Activated CD4-positive, alpha-beta T cell treated with anti-CD3 and anti-CD28 coated beads, Interleukin-2, amount 50 U/mL, for 24 hours (primary cell): ENCODE measurements around the gene FNDC3B.

Experiments
- DNase-seq, 2 donors: peaks; one replicate each; pipeline ENCODE4 v3.0.0-alpha.2; 2020; ENCODE audit warnings: low read depth in 1 of 2, low spot score in 1 of 2

The FNDC3B gene

GRCh38 chr3:172324611-172325203 is 285.3 kb downstream of the FNDC3B start:
- no peak for DNase-seq

- DNase-seq, result no peak
These were observed 286.1 kb downstream of the FNDC3B start for GRCh38 chr3:172325461-172325860.

GRCh38 chr3:172326993-172327392 is 287.6 kb downstream of the FNDC3B start:
- no peak for DNase-seq

DNA sequence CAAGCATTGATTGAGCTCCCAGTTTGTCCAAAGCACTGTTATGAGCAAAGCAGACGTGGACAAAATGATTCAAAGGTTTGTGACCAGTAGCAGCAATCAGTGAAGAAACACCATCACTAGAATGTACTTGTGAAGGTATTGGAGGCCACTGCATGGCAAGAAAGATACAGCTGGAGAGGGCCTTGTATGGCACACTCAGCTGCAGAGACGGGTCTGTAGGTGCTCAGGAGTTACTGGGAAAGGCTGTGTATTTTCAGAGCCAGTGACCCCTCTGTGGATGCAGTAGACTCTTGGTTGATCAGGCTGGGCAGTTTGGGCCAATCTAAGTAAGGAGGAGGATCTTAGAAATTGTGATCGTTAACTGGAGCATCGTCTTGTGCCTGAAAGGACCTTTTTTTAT is 288.9 kb downstream of the FNDC3B start:
- no peak for DNase-seq

DNA sequence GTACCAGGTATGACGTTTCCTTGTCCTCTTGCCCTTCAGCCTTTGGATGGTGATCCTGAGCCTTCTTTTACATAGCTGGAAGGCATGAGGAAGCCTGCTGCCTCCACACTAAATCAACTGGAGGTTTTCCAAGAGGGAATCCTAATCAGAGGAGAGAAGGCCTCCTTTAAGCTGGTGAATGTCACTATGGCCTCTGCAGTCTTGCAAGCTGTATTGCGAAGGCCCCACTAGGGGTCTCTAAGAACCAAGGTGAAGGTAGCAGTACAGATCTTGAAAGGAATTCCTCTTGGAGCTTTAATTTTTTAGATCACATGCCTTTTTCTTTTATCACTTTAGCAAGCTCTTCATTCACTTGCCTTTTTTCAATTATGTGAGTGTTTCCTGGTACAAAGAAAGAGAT is 289.7 kb downstream of the FNDC3B start:
- DNase-seq, result no peak

- DNase-seq, result no peak
These were observed 291.0 kb downstream of the FNDC3B start for GRCh38 chr3:172330413-172330812.

DNA sequence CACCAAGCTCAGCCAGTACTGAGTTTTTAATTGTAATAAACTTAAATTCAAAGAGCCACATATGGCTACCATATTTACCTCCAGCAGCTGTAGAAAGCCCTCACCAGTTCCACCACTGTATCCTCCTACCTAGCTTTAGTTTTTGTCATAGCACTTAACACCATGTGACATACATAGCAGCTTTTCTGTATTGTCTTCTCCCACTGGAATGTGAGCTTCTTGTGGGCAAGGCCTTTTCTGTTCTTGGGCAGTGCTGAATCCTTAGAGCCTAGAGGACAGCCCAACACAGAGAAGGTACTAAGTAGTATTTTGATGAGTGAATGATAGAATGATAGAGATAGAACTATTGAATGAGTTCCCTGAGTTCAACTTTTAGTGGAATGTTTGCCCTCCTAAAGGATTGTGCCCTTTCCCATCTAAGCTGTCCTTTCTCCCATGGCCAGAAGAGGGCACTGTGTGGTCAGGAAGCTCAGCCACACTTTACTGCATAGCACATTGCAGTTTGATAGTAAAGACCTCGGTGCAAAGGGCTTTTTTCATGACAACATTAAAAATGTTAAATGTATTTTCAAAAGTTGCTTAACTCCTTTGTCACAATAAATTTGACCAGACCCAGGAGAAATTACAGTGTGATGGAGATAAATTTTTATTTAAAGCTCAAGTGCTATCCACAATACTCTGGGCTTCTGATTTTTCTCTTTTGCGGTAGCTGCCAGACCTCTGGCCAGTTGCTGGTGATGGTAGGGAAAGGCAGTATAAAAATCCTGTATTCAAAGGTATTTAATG is 293.1 kb downstream of the FNDC3B start:
- peak; percentile 14 to 32 for DNase-seq

GRCh38 chr3:172333042-172333377 is 293.6 kb downstream of the FNDC3B start:
- no peak for DNase-seq

DNA sequence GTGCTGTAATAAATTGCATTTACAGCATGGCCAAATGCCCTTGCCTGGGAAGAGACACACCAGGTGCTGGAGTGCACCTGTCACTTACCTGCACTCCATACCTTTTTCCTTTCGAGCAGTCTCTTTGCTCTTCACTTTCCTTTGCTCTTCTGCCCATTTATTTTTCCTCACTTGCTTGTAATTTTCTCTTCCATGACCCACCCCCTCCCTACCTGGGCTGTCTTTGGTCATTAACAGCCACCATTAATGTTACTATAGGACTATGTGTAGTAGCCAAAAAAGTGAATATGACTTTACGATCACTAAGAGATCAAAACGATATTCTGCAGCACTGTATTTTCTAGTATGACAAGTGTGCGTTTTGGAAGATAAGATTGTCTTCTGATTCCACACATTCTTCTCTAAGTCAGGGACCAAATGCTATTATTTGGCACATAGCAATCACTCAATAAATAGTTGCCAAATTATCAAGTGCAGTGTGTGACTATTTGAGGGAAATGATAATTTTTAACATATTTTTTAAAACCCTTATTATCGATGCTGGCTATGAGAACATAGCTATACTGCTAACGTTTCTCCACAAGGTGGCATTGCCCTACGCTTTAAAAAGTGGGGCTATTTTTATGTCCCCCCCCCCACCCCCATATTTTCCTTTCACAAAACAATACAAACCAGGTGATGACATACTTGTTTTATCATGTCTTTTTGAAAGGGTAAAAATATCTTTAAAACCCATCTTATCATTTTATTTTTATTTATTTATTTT is 294.5 kb downstream of the FNDC3B start:
- DNase-seq, result no peak

DNA sequence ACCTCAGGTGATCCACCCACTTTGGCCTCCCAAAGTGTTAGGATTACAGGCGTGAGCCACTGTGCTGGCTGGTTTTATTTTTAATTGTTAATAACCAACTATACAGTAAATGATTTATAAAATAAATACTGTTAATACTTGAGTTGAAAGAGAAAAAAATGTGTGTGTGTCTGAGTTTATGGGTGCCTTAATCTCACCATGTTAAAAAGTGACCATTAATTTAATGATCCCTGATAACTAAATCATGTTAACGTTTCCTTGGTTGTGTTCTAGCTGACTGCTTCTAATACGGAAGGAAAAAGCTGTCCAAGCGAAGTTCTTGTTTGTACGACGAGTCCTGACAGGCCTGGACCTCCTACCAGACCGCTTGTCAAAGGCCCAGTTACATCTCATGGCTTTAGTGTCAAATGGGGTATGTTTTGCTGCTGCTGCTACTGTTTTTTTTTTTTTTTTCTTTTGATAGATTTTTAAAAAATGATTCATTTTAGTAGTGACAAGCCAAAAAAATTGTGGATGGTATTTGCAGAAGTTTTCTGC is 295.4 kb downstream of the FNDC3B start:
- DNase-seq, result no peak

DNA sequence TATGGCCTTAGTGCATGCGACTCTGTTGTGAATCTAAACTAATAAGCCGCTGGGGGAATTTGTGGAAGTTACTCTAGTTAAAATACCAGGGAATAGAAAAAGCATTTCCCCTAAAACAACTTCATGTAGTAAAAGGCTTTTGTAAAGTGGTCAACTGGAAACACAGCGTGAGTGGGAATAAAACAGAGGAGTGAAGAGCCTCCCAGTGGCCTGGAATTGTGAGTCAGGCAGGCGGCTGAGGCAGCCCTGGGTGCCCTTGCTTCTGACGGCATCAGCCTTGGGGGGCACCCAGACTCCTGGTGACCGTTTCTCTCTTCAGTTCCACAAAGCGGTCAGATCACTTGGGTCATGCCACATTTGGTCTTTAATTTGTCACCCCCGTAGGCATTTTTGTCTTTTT is 300.5 kb downstream of the FNDC3B start:
- no peak for DNase-seq

DNA sequence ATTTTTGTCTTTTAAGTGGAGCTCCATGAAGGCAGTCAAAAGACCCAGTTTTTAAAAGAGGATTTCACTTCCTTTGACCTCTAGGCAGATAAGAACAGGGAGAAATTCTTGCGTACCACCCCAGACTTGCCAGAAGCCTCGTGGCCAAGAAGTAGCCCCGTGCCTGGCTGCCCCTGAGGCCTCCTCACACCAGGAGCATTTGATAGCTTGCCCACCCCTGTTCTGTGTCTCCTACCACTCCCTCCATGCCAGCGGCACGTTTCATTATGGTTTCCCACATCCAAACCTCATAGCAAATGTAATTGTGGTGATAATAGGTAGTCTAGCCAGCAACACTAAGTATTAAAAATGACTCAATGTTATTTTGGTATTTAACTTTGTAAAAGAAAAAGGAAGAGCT is 301.2 kb downstream of the FNDC3B start:
- DNase-seq, result no peak

- DNase-seq, result peak in 1 of 2 donors; percentile 32
These were observed 302.2 kb downstream of the FNDC3B start for GRCh38 chr3:172341482-172342059.

DNA sequence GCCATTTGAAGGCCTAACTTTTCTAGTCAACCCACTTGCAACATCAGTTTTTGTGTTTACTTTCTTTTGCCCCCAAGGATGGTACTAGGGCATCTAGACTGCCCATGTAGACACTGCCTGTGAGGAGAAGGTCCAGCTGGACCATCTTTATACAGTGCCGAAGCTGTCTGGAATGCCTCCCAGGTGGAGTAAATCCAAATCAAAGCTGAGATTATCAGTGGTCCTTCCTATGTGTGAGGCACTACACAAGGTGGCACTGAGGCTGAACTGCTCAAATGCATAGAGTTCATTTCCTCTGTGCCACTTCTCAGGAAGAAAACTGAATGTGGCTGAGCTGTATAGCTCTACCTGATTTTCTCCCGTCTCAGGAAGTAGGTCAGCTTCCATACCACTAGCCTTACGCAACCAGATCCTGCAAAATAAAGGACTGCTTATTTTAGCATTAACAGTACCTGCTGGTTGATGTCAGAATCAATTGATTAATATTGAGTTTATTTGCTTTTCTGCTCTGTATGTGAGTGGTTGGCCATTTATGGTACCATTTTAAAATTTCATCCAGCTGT is 302.8 kb downstream of the FNDC3B start:
- no peak for DNase-seq

DNA sequence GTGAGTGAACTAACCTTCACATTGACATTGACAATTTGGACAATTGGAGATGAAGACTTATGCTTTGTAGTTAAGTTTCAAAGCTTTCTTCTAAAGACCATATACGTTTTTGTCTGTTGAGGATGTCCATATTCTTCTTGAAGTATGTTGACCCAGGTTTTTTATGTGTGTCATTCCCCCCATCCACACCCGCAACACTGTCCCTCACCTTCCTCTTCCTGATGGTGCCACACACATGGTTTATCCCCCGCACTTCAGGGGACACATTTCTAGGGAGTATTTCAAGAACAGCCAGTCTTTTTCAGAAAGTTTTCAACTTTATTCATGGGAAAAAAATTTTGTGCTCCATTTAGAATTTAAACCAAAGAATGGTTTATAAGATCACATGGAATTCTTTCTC is 303.7 kb downstream of the FNDC3B start:
- no peak for DNase-seq

GRCh38 chr3:172343979-172344378 is 304.6 kb downstream of the FNDC3B start:
- DNase-seq, result no peak

DNA sequence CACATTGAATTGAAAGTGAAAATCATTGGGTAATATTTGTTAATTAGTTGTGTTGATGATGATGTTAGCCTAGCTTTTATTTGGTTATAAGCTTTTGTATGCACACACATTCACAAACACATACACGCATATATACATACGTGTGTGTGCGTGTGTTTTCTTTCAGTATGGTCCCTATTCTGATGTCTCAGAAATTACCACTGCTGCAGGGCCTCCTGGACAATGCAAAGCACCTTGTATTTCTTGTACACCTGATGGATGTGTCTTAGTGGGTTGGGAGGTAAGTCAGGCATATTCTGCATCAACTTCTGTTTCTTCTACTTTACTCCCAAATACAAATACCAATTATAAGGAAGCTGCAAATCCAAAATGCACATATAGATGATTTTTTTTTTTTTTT is 306.8 kb downstream of the FNDC3B start:
- no peak for DNase-seq

- DNase-seq, result no peak
These were observed 308.7 kb downstream of the FNDC3B start for GRCh38 chr3:172347895-172348679.

DNA sequence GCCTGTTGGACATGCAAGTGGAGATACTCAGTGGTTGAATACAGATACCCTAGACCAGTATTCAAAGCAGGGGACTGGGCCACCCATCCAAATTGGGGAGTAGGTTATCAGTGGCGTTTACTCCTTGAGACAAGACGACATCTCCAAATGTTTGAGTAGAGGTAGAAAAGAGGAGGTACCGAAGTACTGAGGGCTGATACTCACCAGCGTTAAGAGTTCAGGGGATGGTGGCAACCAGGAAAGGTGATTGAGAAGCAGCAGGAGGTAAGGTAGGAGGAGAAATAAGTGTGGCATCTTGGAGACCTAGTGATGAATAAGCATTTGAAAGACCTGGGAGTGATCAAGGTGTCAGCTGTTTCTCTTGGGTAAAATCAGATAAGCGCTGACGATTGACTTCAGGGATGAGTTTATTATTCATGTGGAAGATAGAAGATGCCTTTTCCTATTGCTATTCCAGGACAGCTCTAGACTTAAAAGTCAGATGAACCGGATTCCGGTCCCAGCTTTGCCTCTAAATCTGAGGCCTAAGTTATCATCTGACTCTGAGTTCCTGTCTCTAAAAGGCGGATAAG is 312.6 kb downstream of the FNDC3B start:
- no peak for DNase-seq

GRCh38 chr3:172352786-172353185 is 313.4 kb downstream of the FNDC3B start:
- no peak for DNase-seq
